Renal pelvis (tissue), 4 donors: ENCODE results near the gene RASAL3. TPM values are rescaled to one million over a fixed set of nuclear protein-coding genes. Genes with fewer than 3 reads are reported as not detected.
A peak's percentile ranks its signal among the peaks of the same experiment; 100 is the strongest.

Experiments used
- DNase-seq: peaks from one replicate; pipeline ENCODE4 v3.0.0-alpha.2; 2013
- polyA plus RNA-seq, 3 donors: library from polyadenylated mRNA; unstranded; fragments of 120-200 nt; gene quantifications; one replicate each; pipeline ENCODE4 v1.2.1, GENCODE V29; 2013; ENCODE audit not compliant: insufficient read length in 3 of 3

Gene RASAL3
- polyA plus RNA-seq, 3 donors = 1.0 to 1.3 (median 1.0) TPM

- DNase-seq = peak; percentile 67
These were observed 14.5 kb downstream of the RASAL3 start, which contains the start of gene WIZ for GRCh38 chr19:15449620-15450527. Gene WIZ (minus strand): TSS chr19:15449956. CDS start chr19:15448307, 1,649 bp downstream.

GRCh38 chr19:15448778-15449619 is 15.3 kb downstream of the RASAL3 start:
- no peak for DNase-seq

GRCh38 chr19:15448044-15448777 is 16.1 kb downstream of the RASAL3 start:
- DNase-seq = no peak

DNA sequence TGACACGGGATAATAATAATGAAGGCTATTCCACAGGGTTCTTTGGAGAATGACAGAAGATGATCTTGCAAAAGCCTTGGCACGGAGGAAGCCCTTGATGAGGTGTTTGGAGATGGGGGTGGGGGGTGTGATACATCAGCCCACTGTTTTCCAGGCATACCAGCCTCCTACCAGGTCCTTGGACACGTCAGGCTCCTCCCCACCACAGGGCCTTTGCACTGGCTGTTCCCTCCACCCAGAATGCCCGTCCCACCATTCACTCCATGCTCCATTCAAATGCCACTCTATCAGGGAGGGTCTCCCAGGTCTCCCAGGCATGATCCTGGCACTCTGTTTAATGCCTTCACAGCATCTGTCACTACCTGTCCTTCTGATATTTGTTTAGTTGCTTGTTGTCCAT is 17.3 kb downstream of the RASAL3 start:
- DNase-seq = no peak

DNA sequence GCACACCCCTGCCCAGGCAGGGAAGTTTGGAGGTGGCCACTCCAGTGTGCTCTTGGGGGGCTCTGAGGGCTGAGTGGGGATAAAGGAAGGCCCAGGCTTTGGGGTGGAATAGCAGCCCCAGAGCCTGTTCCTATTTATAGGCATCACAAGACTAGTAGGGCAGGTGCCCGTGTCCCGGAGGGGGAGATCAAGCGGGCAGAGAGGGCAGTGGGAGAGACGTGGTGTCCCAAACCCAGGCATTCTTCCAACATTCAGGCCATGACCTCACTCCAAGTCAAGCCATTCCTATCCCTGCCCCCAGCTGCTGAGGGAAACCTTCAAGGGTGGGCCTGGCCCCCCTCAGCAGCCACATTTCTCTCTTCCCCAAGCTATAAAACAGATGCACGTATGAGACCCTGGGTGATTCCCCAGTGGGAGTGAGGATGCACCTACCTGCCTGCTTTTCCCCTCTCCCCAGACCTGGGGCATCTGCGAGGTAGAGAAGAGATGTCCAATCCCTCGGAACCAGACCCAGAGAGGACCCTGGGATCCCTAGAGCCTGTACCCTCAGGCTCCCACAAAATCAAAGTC is 18.5 kb downstream of the RASAL3 start:
- no peak for DNase-seq

DNA sequence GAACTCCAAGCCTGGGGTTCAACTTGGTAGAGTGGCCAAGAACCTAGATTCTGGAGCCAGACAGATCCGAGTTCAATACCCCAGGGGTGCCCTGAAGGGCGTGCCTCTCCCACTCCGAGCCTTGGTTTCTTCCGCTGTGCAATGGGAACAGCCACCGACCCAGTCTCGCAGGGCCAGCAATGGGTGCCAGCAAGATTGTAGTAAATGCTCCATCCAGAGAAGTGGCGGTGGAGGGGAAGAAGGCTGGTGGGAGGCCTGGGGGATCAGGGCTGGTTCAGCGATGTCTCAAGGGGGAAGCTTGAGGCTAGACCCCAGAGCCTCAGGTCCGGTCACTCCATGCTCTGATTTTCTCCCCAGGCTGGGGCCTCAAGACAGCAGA is 19.1 kb downstream of the RASAL3 start:
- no peak for DNase-seq

DNA sequence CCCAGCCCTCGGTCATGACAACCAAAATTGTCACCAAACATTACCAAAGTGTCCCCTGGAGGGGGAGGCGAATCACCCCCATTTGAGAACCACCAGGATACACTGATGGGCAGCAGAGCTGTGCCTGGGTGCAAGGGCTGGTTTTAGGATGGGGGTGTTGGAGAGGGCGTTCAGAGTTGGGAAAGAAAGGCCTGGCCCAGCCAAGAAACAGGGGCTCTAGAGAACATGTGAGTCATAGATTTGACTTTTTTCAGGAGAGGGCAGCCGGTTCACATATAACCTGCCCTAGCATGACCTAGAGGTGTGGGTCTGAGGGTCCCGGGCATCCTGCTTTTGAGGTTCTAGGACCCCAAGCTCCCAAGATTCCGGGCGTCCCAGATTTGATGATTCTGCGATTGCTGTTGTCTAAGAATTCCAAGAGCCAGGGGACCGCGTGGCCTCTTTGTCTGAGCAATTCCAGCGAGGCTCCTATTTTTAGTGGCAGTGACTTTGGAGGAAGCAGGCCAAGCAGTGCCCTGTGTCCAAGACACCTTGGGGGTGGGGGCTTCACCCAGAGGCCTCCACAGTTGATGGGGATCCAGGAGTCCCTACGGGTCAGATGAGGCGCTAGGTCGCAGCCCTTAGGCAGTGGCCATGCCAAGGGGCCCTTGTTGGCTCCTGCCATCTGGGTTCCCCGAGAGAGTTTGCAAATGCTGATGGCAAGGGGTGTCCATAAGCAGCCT is 19.7 kb downstream of the RASAL3 start:
- no peak for DNase-seq

DNA sequence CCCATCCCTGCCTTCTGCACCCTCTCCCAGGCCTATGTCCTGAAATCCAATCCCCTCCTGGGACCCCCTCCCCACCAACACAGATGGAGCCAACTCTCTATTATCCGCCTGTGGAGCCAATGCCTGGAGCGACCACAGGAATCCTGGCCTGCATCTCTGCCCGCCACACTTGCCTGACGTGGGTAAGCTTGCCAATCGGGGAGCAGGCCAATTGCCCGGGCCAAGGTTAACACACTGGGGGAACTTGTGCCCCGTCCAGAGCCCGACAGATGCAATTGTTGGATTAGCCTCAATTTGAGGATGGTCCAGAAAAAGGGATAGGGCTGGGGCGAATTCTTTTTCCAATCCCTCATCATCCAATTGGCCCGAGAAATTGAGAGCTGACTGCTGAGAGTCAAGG is 20.5 kb downstream of the RASAL3 start:
- no peak for DNase-seq

DNA sequence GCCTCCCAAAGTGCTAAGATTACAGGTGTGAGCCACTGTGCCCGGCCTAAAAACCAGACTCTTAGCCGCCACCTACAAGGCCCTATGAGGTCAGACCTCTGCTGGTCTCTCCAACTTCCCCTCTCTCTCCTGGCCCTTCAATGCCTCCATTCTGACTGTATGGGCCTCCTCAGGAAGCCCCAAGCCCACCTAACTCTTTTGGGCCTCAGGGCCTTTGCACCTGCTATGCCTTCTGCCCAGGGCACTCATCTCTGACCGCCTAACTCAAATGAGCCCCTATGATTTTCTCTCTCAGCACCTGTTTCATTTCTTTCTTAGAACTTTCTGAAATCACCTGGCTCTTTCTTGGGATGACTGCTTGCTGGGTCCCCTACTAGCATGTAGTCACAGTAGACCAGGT is 21.0 kb downstream of the RASAL3 start:
- no peak for DNase-seq

GRCh38 chr19:15442142-15442920 is 22.0 kb downstream of the RASAL3 start:
- no peak for DNase-seq

GRCh38 chr19:15441317-15441716 is 23.0 kb downstream of the RASAL3 start:
- DNase-seq = no peak

- DNase-seq = no peak
These were observed 24.3 kb downstream of the RASAL3 start for GRCh38 chr19:15439821-15440641.

- DNase-seq = no peak
These were observed 25.1 kb downstream of the RASAL3 start for GRCh38 chr19:15439078-15439799.

- DNase-seq = no peak
These were observed 25.8 kb downstream of the RASAL3 start for GRCh38 chr19:15438577-15438976.

DNA sequence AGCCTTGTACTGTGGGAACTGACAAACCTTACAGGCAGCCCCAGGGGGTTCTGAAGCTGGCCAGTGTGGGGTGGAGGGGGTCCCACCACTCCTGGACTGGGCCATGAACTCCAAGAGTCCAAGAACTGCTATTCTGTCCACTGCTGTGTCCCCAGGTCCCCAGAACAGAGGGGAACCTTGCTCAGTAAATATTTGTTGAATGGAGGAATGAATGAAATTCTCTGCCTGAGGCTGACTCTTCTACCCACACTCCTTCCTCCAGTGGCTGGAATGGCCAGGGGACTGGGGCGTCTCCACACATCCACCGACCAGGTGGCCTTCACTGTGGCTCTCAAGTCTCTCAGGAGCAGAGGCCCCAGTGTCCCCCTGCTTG is 26.2 kb downstream of the RASAL3 start:
- no peak for DNase-seq

DNA sequence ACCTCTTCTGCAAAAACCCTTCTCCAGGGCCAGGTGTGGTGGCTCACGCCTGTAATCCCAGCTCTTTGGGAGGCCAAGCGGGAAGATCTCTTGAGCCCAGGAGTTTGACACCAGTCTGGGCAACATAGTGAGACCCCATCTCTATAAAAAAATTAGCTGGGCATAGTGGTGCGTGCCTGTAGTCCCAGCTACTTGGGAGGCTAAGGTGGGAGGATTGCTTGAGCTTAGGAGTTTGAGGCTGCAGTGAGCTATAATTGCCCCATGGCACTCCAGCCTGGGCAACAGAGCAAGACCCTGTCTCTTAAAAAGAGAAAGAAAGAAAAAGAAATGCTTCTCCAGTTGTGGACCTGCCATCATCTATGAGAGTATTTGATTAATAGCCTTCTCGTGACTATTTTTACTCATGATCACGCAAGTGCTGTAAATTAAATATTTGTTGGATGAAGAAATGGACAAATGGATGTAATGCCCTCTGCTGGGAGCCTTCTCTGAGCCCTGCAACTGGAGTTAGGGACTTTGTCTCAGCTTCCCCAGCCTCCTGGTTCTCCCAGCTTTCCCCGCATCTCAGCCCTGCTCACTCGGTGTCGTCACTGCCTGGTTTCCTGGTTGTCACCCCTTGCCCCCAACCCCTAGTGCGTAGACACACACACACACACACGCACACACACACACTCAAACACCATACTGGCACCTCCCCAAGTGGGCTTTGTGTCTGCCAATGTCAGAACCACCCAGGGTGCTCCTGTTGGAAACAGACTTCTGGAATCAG is 26.8 kb downstream of the RASAL3 start:
- DNase-seq = no peak

- DNase-seq = no peak
These were observed 27.6 kb downstream of the RASAL3 start for GRCh38 chr19:15436826-15437110.
